H9 (cell line): ENCODE measurements around the gene SLC25A4. TPM values are rescaled to one million over a fixed set of nuclear protein-coding genes. Genes with fewer than 3 reads are reported as not detected.

Experiments
- DNase-seq: peaks from one replicate; pipeline ENCODE4 v3.0.0-alpha.2; 2017
- H2AFZ ChIP-seq: one replicate; pipeline ENCODE4 v1.6.1; 2013; ENCODE audit warnings: mild to moderate bottlenecking, low read length, control low read depth, moderate library complexity
- H2AK5ac ChIP-seq: 2 replicates; pipeline ENCODE4 v1.6.1; 2013; ENCODE audit warnings: low read length, control low read depth, mixed read lengths; ENCODE audit not compliant: insufficient read length
- H2BK120ac ChIP-seq: one replicate; pipeline ENCODE4 v1.6.1; 2013; ENCODE audit warnings: low read depth, mild to moderate bottlenecking, low read length, control low read depth, inconsistent platforms; ENCODE audit not compliant: poor library complexity, severe bottlenecking
- H2BK12ac ChIP-seq: 2 replicates; pipeline ENCODE4 v1.6.1; 2013; ENCODE audit warnings: low read length, control low read depth, mixed read lengths, low read depth; ENCODE audit not compliant: insufficient read length
- H2BK15ac ChIP-seq: 2 replicates; pipeline ENCODE4 v1.6.1; 2013; ENCODE audit warnings: low read depth, low read length, control low read depth
- H2BK20ac ChIP-seq: one replicate; pipeline ENCODE4 v1.6.1; 2013; ENCODE audit warnings: low read depth, mild to moderate bottlenecking, low read length, control low read depth, inconsistent platforms; ENCODE audit not compliant: poor library complexity, severe bottlenecking
- H2BK5ac ChIP-seq: 2 replicates; pipeline ENCODE4 v1.6.1; 2013; ENCODE audit warnings: low read length, control low read depth, mixed read lengths; ENCODE audit not compliant: insufficient read length
- H3K14ac ChIP-seq: 2 replicates; pipeline ENCODE4 v1.6.1; 2013; ENCODE audit warnings: low read length, control low read depth; ENCODE audit not compliant: insufficient read depth
- H3K18ac ChIP-seq: 2 replicates; pipeline ENCODE4 v1.6.1; 2013; ENCODE audit warnings: low read depth, mild to moderate bottlenecking, mixed read lengths, low read length, control low read depth; ENCODE audit not compliant: insufficient read length
- H3K23ac ChIP-seq: 2 replicates; pipeline ENCODE4 v1.6.1; 2013; ENCODE audit warnings: low read length, control low read depth, mixed read lengths, low read depth; ENCODE audit not compliant: insufficient read length
- H3K23me2 ChIP-seq: 2 replicates; pipeline ENCODE4 v1.6.1; 2013; ENCODE audit warnings: low read depth, mild to moderate bottlenecking, mixed read lengths, low read length, control low read depth; ENCODE audit not compliant: insufficient read length, poor library complexity, severe bottlenecking
- H3K27ac ChIP-seq: 2 replicates; pipeline ENCODE4 v1.5.1; 2013; ENCODE audit warnings: low read length, control low read depth, mixed read lengths, low read depth; ENCODE audit not compliant: insufficient read length
- H3K27me3 ChIP-seq: 2 replicates; pipeline ENCODE4 v1.6.1; 2013; ENCODE audit warnings: low read length, control low read depth, inconsistent platforms; ENCODE audit not compliant: insufficient read depth
- H3K4ac ChIP-seq: 2 replicates; pipeline ENCODE4 v1.6.1; 2013; ENCODE audit warnings: low read depth, mild to moderate bottlenecking, control low read depth, inconsistent platforms, low read length, moderate library complexity
- H3K4me1 ChIP-seq: 2 replicates; pipeline ENCODE4 v1.6.1; 2013; ENCODE audit warnings: low read length, control low read depth, inconsistent platforms; ENCODE audit not compliant: insufficient read depth
- H3K4me2 ChIP-seq: 2 replicates; pipeline ENCODE4 v1.6.1; 2013; ENCODE audit warnings: low read length, control low read depth, mixed read lengths; ENCODE audit not compliant: insufficient read length, insufficient read depth
- H3K56ac ChIP-seq: 2 replicates; pipeline ENCODE4 v1.6.1; 2013; ENCODE audit warnings: low read depth, mild to moderate bottlenecking, mixed read lengths, low read length, control low read depth; ENCODE audit not compliant: insufficient read length
- H3K79me1 ChIP-seq: 2 replicates; pipeline ENCODE4 v1.6.1; 2013; ENCODE audit warnings: low read depth, mild to moderate bottlenecking, moderate library complexity, low read length, control low read depth, inconsistent platforms; ENCODE audit not compliant: insufficient read depth, poor library complexity, severe bottlenecking
- H3K79me2 ChIP-seq: 2 replicates; pipeline ENCODE4 v1.6.1; 2013; ENCODE audit warnings: low read length, control low read depth, inconsistent platforms; ENCODE audit not compliant: insufficient read depth
- H3K9ac ChIP-seq: 2 replicates; pipeline ENCODE4 v1.6.1; 2013; ENCODE audit warnings: low read length, control low read depth, mixed read lengths; ENCODE audit not compliant: insufficient read length; ENCODE audit errors: extremely low read depth
- H3K9me3 ChIP-seq: one replicate; pipeline ENCODE4 v1.6.1; 2013; ENCODE audit warnings: low read depth, low read length, inconsistent platforms; ENCODE audit not compliant: control insufficient read depth
- H3T11ph ChIP-seq: one replicate; pipeline ENCODE4 v1.6.1; 2013; ENCODE audit warnings: mild to moderate bottlenecking, low read length, control low read depth, inconsistent platforms
- H4K20me1 ChIP-seq: one replicate; pipeline ENCODE4 v1.6.1; 2013; ENCODE audit not compliant: control insufficient read depth, insufficient read length, insufficient read depth
- H4K5ac ChIP-seq: 2 replicates; pipeline ENCODE4 v1.6.1; 2013; ENCODE audit warnings: low read depth, mild to moderate bottlenecking, mixed read lengths, low read length, control low read depth; ENCODE audit not compliant: insufficient read length
- H4K8ac ChIP-seq: replicated peaks from 2 replicates; pipeline ENCODE4 v1.6.1; 2013; ENCODE audit warnings: low read length, control low read depth, mixed read lengths, low read depth; ENCODE audit not compliant: insufficient read length
- H4K91ac ChIP-seq: 2 replicates; pipeline ENCODE4 v1.6.1; 2013; ENCODE audit warnings: low read depth, mild to moderate bottlenecking, moderate library complexity, mixed read lengths, low read length, control low read depth; ENCODE audit not compliant: insufficient read length
- H3K27ac Mint-ChIP-seq, 3 experiments: 2 replicates in 2 of 3; 3 replicates in 1 of 3; pipeline ENCODE4 v1.8.0; 2020 to 2021; ENCODE audit warnings: mixed read lengths in 3 of 3, mild to moderate bottlenecking in 1 of 3, moderate library complexity in 1 of 3
- H3K27me3 Mint-ChIP-seq: 2 replicates; pipeline ENCODE4 v1.8.0; 2021; ENCODE audit warnings: low read depth, mild to moderate bottlenecking, moderate library complexity, mixed read lengths
- H3K36me3 Mint-ChIP-seq, 3 experiments: 2 replicates in 2 of 3; 3 replicates in 1 of 3; pipeline ENCODE4 v1.8.0; 2020 to 2021; ENCODE audit warnings: low read depth in 3 of 3, mixed read lengths in 3 of 3; ENCODE audit not compliant: insufficient read depth in 1 of 3
- H3K4me1 Mint-ChIP-seq, 2 experiments: 2 replicates each; pipeline ENCODE4 v1.8.0; 2020; ENCODE audit warnings: mixed read lengths in 2 of 2
- H3K4me3 Mint-ChIP-seq, 2 experiments: 2 replicates in 1 of 2; 3 replicates in 1 of 2; pipeline ENCODE4 v1.8.0; 2020 to 2021; ENCODE audit warnings: mild to moderate bottlenecking in 2 of 2, mixed read lengths in 2 of 2, moderate library complexity in 1 of 2
- H3K9me3 Mint-ChIP-seq, 2 experiments: 2 replicates in 1 of 2; 3 replicates in 1 of 2; pipeline ENCODE4 v1.8.0; 2020; ENCODE audit warnings: mild to moderate bottlenecking in 2 of 2, mixed read lengths in 2 of 2, moderate library complexity in 1 of 2
- WGBS: extraction: QIAGEN DNeasy Blood & Tissue Kit; methylation state at CpG from one replicate; pipeline ENCODE4 v1.1.7; 2013; ENCODE audit warnings: missing lambda C conversion rate, low lambda C conversion rate, mixed read lengths; ENCODE audit not compliant: insufficient read length; ENCODE audit errors: extremely low coverage; 5-methylcytosine and 5-hydroxymethylcytosine counted together
- total RNA-seq: library from RNA; stranded (reverse); gene quantifications from 2 replicates; pipeline ENCODE4 v1.2.1, GENCODE V29; 2021
- TF ChIP-seq, protein P1 (sequence below): fragments of 200-600 bp; sonication (generic); conservative IDR thresholded peaks from 3 replicates; pipeline ENCODE4 v1.8.0; 2021; ENCODE audit warnings: antibody characterized with exemption, mild to moderate bottlenecking

SLC25A4 gene
- total RNA-seq, 1 experiment from 2014 or later, result 54.4 TPM

DNA sequence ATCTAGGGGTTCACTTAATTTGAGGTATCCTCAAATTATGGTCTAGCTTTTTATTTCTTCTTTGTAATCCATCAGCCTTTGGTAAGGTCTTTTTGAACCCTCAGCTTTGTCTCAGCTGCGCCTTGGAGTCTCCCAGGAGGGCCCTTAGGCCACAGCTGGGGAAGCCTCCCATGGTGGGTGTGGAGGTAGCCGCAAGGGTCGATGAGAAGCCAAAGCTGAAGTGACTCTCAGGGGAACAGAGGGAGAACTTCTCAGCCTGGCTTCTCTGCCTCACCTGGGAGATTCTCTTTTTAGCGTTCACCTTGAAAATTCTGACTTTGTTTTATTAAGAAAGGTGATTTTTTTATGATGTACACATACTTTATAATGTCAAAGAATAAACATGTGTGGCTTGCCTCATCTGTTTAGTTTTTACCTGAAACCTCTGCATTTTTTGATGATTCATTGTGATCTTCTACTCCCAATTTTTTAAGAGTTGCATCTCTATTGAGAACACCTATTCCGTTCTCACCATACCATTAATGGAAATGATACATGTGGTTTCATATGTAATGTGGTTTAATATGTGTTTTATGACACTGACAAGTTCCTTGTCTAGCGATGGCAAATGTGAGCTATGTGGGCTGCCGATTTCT lies 25.6 kb upstream of the SLC25A4 start:
- Histone ChIP-seq H2BK20ac (no peak overlapping the region), H3K27me3 (no peaks in the 10 kb centered on the region), H3K18ac (no peak overlapping the region), H3K56ac (no peak overlapping the region), H3K14ac (no peak overlapping the region), H3K23me2 (no peaks in the 10 kb centered on the region), H2AFZ (no peak overlapping the region), H2BK15ac (no peak overlapping the region), H4K91ac (no peak overlapping the region), H2BK5ac (no peak overlapping the region), H3K4ac (no peak overlapping the region), H2BK12ac (no peak overlapping the region), H2BK120ac (no peak overlapping the region), H3K79me1 (no peaks in the 10 kb centered on the region), H3K4me1 (peaks cover 7% of the 10 kb centered on the region; the same call in 1 of the 2 replicates), H3K79me2 (no peaks in the 10 kb centered on the region), H3K4me2 (no peak overlapping the region), H2AK5ac (no peak overlapping the region), H3K9me3 (no peaks in the 10 kb centered on the region), H3K23ac (no peak overlapping the region), H4K20me1 (no peaks in the 10 kb centered on the region), H3K9ac (no peak overlapping the region), H4K8ac (no peak overlapping the region), H4K5ac (no peak overlapping the region), H3K27ac (no peak overlapping the region), H3T11ph (no peak overlapping the region)
- Mint-ChIP-seq H3K9me3 (no peaks in the 10 kb centered on the region), H3K27ac (no peak overlapping the region), H3K4me3 (no peak overlapping the region), H3K27me3 (no peaks in the 10 kb centered on the region), H3K4me1 (peaks cover 30 to 52% of the 10 kb centered on the region in 2 experiments), H3K36me3 (no peaks in the 10 kb centered on the region; a peak in 1 of 7 replicates)
- no peak for DNase-seq
- no CpG with 5 or more reads among the region's 7 CpGs for WGBS
- TF ChIP-seq, protein P1, sequence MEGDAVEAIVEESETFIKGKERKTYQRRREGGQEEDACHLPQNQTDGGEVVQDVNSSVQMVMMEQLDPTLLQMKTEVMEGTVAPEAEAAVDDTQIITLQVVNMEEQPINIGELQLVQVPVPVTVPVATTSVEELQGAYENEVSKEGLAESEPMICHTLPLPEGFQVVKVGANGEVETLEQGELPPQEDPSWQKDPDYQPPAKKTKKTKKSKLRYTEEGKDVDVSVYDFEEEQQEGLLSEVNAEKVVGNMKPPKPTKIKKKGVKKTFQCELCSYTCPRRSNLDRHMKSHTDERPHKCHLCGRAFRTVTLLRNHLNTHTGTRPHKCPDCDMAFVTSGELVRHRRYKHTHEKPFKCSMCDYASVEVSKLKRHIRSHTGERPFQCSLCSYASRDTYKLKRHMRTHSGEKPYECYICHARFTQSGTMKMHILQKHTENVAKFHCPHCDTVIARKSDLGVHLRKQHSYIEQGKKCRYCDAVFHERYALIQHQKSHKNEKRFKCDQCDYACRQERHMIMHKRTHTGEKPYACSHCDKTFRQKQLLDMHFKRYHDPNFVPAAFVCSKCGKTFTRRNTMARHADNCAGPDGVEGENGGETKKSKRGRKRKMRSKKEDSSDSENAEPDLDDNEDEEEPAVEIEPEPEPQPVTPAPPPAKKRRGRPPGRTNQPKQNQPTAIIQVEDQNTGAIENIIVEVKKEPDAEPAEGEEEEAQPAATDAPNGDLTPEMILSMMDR, result no peak
